GM23338 (cell line): ENCODE measurements around the gene PACC1. TPM values are rescaled to one million over a fixed set of nuclear protein-coding genes. Genes with fewer than 3 reads are reported as not detected.

Experiments
- ATAC-seq: fragments of 200-7000 bp; cut with Tn5 transposase; 3 replicates; pipeline ENCODE4 v1.9.1; 2020
- DNase-seq: peaks from one replicate; pipeline ENCODE4 v3.0.0-alpha.2; 2015; ENCODE audit warnings: low spot score
- H2AFZ ChIP-seq: fragments of 200-600 bp; sonication (generic); 2 replicates; pipeline ENCODE4 v1.8.0; 2016; ENCODE audit warnings: antibody characterized with exemption, mild to moderate bottlenecking, moderate library complexity
- H3F3A ChIP-seq: fragments of 200-600 bp; sonication (generic); replicated peaks from 2 replicates; pipeline ENCODE4 v1.8.0; 2017; ENCODE audit warnings: antibody characterized with exemption, mixed run types, low read depth
- H3K27ac ChIP-seq: fragments of 200-600 bp; sonication (generic); 2 replicates; pipeline ENCODE4 v1.6.1; 2016; ENCODE audit warnings: low read depth
- H3K27me3 ChIP-seq: fragments of 200-600 bp; sonication (generic); 2 replicates; pipeline ENCODE4 v1.8.0; 2016; ENCODE audit warnings: mild to moderate bottlenecking, mixed run types, moderate library complexity; ENCODE audit not compliant: insufficient read depth
- H3K36me3 ChIP-seq: fragments of 200-600 bp; sonication (generic); 2 replicates; pipeline ENCODE4 v1.8.0; 2016; ENCODE audit warnings: mild to moderate bottlenecking; ENCODE audit not compliant: insufficient read depth
- H3K4me1 ChIP-seq: fragments of 200-600 bp; sonication (generic); 2 replicates; pipeline ENCODE4 v1.8.0; 2016; ENCODE audit warnings: mild to moderate bottlenecking, moderate library complexity; ENCODE audit not compliant: insufficient read depth
- H3K4me2 ChIP-seq: fragments of 200-600 bp; sonication (generic); 2 replicates; pipeline ENCODE4 v1.7.1; 2017; ENCODE audit warnings: mixed run types
- H3K4me3 ChIP-seq: fragments of 200-600 bp; sonication (generic); 2 replicates; pipeline ENCODE4 v1.6.1; 2016; ENCODE audit warnings: mixed run types
- H3K79me2 ChIP-seq: fragments of 200-600 bp; sonication (generic); replicated peaks from 2 replicates; pipeline ENCODE4 v1.8.0; 2017; ENCODE audit warnings: mild to moderate bottlenecking; ENCODE audit not compliant: insufficient read depth
- H3K9me2 ChIP-seq: fragments of 200-600 bp; sonication (generic); 2 replicates; pipeline ENCODE4 v1.8.0; 2017; ENCODE audit not compliant: insufficient read depth
- H4K20me1 ChIP-seq: fragments of 200-600 bp; sonication (generic); replicated peaks from 2 replicates; pipeline ENCODE4 v1.8.0; 2017; ENCODE audit warnings: mild to moderate bottlenecking; ENCODE audit not compliant: insufficient read depth
- H3K27ac Mint-ChIP-seq: 2 replicates; pipeline ENCODE4 v1.8.0; 2020; ENCODE audit warnings: inconsistent platforms, mild to moderate bottlenecking, moderate library complexity, mixed read lengths
- H3K27me3 Mint-ChIP-seq: 3 replicates; pipeline ENCODE4 v1.8.0; 2022; ENCODE audit warnings: low read depth, mild to moderate bottlenecking, moderate library complexity, mixed read lengths, inconsistent platforms; ENCODE audit not compliant: insufficient read depth, poor library complexity
- H3K36me3 Mint-ChIP-seq: 3 replicates; pipeline ENCODE4 v1.8.0; 2021; ENCODE audit warnings: low read depth, mild to moderate bottlenecking, inconsistent platforms, moderate library complexity, mixed read lengths
- H3K4me1 Mint-ChIP-seq: 3 replicates; pipeline ENCODE4 v1.8.0; 2020; ENCODE audit warnings: mild to moderate bottlenecking, inconsistent platforms, mixed read lengths
- H3K4me3 Mint-ChIP-seq: 3 replicates; pipeline ENCODE4 v1.8.0; 2021; ENCODE audit warnings: moderate library complexity, mild to moderate bottlenecking, inconsistent platforms, mixed read lengths
- H3K9me3 Mint-ChIP-seq: 3 replicates; pipeline ENCODE4 v1.8.0; 2020; ENCODE audit warnings: moderate library complexity, mild to moderate bottlenecking, inconsistent platforms, mixed read lengths
- EZH2 ChIP-seq: fragments of 200-600 bp; sonication (generic); IDR thresholded peaks from one replicate; pipeline ENCODE4 v1.8.0; 2017; ENCODE audit warnings: antibody characterized with exemption, mild to moderate bottlenecking, low read depth; ENCODE audit not compliant: unreplicated experiment
- EZH2phosphoT487 ChIP-seq: fragments of 200-600 bp; sonication (generic); IDR thresholded peaks from one replicate; pipeline ENCODE4 v1.8.1; 2018; ENCODE audit warnings: antibody characterized with exemption; ENCODE audit not compliant: unreplicated experiment
- JUNB ChIP-seq: IDR thresholded peaks from one replicate; pipeline ENCODE4 v1.6.1; 2016; ENCODE audit warnings: antibody characterized with exemption; ENCODE audit not compliant: unreplicated experiment
- POLR2AphosphoS5 ChIP-seq: IDR thresholded peaks from 2 replicates; pipeline ENCODE4 v1.6.1; 2016; ENCODE audit warnings: antibody characterized with exemption, low read depth
- ZNF114 ChIP-seq: fragments of 250-450 bp; sonication (Bioruptor Pico); IDR thresholded peaks from 2 replicates; pipeline ENCODE4 v1.5.0; 2020; ENCODE audit warnings: mild to moderate bottlenecking, moderate library complexity
- ZNF331 ChIP-seq: fragments of 250-450 bp; sonication (Bioruptor Pico); IDR thresholded peaks from 2 replicates; pipeline ENCODE4 v1.5.0; 2020; ENCODE audit warnings: low read depth, mild to moderate bottlenecking, moderate library complexity
- polyA plus RNA-seq: library from polyadenylated mRNA; unstranded; fragments of >200 nt; fragmentation: Nextera tagmentation; extraction: Ambion mirVana; gene quantifications from 2 replicates; pipeline ENCODE4 v1.2.1, GENCODE V29; 2016
- total RNA-seq: library from RNA; depleted of rRNA; stranded (reverse); fragments of >200 nt; shearing (Covaris generic); gene quantifications from 2 replicates; pipeline ENCODE4 v1.2.3, GENCODE V29; 2014
- TF ChIP-seq, protein P1 (sequence below): IDR thresholded peaks from one replicate; pipeline ENCODE4 v1.6.1; 2018; ENCODE audit warnings: antibody characterized with exemption; ENCODE audit not compliant: unreplicated experiment
- TF ChIP-seq, protein P2 (sequence below), 2 experiments: fragments of 200-600 bp in 1 of 2; sonication (generic) in 1 of 2; conservative IDR thresholded peaks; 2 replicates each; pipeline versions ENCODE4 v1.5.1 to v1.6.1; 2016 to 2017; ENCODE audit warnings: antibody characterized with exemption in 2 of 2, low read depth in 2 of 2, mild to moderate bottlenecking in 2 of 2, moderate library complexity in 1 of 2

The PACC1 gene
- total and polyA plus RNA-seq, 2 experiments from 2014 or later = 17.1 to 18.0 TPM

DNA sequence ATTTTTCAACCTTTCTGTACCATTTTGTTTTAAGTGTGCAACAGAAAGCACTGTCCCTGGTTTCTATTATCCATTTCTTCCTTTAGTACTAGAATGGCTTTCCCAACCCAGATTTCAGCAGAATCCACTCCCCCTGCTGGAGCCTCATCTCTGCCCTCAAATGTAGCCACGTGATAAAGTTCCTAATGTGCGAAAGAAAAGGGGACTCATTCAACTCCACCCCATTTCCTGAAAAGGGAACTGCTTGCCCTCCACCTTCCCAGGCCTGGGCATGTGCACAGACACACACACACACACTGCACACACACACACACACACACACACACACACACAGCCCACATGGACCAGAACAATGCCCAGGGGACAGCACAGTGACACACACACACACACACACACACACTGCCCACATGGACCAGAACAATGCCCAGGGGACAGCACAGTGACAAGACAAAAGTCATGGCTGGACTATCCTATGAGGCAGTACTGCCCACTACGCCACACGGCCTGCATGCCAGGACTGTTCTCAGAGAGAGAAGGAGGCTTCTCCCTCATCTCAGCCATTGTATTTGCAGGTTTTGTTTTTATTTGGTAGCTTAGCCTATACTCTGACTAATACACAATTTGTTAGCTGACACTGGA, 33.2 kb downstream of the PACC1 start:
- Histone ChIP-seq H3F3A (no peaks in the 10 kb centered on the region), H3K9me2 (no peaks in the 10 kb centered on the region), H3K4me2 (no peak overlapping the region), H3K4me1 (no peaks in the 10 kb centered on the region), H2AFZ (no peak overlapping the region), H3K27me3 (no peaks in the 10 kb centered on the region), H3K27ac (no peak overlapping the region), H3K4me3 (no peak overlapping the region), H3K79me2 (no peaks in the 10 kb centered on the region), H3K36me3 (peaks cover 10% of the 10 kb centered on the region; the same call in 1 of the 2 replicates), H4K20me1 (no peaks in the 10 kb centered on the region)
- TF ChIP-seq POLR2AphosphoS5 (no peak), EZH2 (no peak), ZNF331 (no peak), EZH2phosphoT487 (no peak), ZNF114 (CRISPR knock-in tag) (no peak)
- TF ChIP-seq, protein P1, sequence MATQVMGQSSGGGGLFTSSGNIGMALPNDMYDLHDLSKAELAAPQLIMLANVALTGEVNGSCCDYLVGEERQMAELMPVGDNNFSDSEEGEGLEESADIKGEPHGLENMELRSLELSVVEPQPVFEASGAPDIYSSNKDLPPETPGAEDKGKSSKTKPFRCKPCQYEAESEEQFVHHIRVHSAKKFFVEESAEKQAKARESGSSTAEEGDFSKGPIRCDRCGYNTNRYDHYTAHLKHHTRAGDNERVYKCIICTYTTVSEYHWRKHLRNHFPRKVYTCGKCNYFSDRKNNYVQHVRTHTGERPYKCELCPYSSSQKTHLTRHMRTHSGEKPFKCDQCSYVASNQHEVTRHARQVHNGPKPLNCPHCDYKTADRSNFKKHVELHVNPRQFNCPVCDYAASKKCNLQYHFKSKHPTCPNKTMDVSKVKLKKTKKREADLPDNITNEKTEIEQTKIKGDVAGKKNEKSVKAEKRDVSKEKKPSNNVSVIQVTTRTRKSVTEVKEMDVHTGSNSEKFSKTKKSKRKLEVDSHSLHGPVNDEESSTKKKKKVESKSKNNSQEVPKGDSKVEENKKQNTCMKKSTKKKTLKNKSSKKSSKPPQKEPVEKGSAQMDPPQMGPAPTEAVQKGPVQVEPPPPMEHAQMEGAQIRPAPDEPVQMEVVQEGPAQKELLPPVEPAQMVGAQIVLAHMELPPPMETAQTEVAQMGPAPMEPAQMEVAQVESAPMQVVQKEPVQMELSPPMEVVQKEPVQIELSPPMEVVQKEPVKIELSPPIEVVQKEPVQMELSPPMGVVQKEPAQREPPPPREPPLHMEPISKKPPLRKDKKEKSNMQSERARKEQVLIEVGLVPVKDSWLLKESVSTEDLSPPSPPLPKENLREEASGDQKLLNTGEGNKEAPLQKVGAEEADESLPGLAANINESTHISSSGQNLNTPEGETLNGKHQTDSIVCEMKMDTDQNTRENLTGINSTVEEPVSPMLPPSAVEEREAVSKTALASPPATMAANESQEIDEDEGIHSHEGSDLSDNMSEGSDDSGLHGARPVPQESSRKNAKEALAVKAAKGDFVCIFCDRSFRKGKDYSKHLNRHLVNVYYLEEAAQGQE = no peak
- peaks cover 6% of the 10 kb centered on the region for H3K27me3 Mint-ChIP-seq
- H3K9me3 Mint-ChIP-seq = no peaks in the 10 kb centered on the region
- no peak overlapping the region for H3K4me3 Mint-ChIP-seq
- peak overlapping the region; percentile 20; the same call in 1 of the 2 replicates for H3K27ac Mint-ChIP-seq
- H3K36me3 Mint-ChIP-seq = peaks cover 72% of the 10 kb centered on the region
- peaks cover 6% of the 10 kb centered on the region; the same call in 2 of the 3 replicates for H3K4me1 Mint-ChIP-seq
- no peak for ATAC-seq
- DNase-seq = no peak

DNA sequence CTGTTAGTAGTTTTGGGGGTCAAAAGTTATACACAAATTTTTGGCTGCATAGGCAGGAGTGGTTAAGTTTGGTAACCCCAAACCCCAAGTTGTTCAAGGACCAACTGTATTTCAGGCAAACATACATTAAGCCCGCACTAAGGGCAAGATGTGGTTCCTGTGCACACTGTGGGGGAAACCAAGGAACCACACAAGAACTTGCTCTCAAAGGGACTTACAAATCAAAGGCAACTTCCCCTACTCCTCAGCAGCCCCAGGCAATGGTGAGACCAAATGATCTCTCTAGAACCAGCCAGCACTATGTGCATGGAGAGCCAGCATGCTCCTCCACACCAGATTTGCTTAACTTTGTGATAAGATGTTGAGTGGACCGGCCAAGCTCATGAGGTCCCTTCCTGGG, 35.3 kb downstream of the PACC1 start:
- H3K27me3 ChIP-seq = no peaks in the 10 kb centered on the region
- H3K4me3 ChIP-seq = no peak overlapping the region
- H3K9me2 ChIP-seq = no peaks in the 10 kb centered on the region
- no peaks in the 10 kb centered on the region; the same call in none of the 2 replicates for H4K20me1 ChIP-seq
- H3K36me3 ChIP-seq = peaks cover 4% of the 10 kb centered on the region; the same call in 1 of the 2 replicates
- H3F3A ChIP-seq = 0 out of 2 replicates have a peak, but pooled peaks cover 3% of the 10 kb centered on the region
- Mint-ChIP-seq H3K27me3 (peaks cover 3% of the 10 kb centered on the region), H3K36me3 (peaks cover 64% of the 10 kb centered on the region), H3K4me3 (no peak overlapping the region), H3K9me3 (no peaks in the 10 kb centered on the region), H3K4me1 (peaks cover 6% of the 10 kb centered on the region; the same call in 2 of the 3 replicates), H3K27ac (no peak overlapping the region)
- no peak overlapping the region for H3K27ac ChIP-seq
- no peak overlapping the region for H2AFZ ChIP-seq
- DNase-seq (no peak), ATAC-seq (no peak)
- H3K79me2 ChIP-seq = no peaks in the 10 kb centered on the region
- no peak overlapping the region for H3K4me2 ChIP-seq
- H3K4me1 ChIP-seq = no peaks in the 10 kb centered on the region
- TF ChIP-seq, protein P2, sequence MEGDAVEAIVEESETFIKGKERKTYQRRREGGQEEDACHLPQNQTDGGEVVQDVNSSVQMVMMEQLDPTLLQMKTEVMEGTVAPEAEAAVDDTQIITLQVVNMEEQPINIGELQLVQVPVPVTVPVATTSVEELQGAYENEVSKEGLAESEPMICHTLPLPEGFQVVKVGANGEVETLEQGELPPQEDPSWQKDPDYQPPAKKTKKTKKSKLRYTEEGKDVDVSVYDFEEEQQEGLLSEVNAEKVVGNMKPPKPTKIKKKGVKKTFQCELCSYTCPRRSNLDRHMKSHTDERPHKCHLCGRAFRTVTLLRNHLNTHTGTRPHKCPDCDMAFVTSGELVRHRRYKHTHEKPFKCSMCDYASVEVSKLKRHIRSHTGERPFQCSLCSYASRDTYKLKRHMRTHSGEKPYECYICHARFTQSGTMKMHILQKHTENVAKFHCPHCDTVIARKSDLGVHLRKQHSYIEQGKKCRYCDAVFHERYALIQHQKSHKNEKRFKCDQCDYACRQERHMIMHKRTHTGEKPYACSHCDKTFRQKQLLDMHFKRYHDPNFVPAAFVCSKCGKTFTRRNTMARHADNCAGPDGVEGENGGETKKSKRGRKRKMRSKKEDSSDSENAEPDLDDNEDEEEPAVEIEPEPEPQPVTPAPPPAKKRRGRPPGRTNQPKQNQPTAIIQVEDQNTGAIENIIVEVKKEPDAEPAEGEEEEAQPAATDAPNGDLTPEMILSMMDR (conservative IDR thresholded peaks at IDR 0.05; ENCODE audit: low read depth in 2 of 2) = no peak
- TF ChIP-seq JUNB = no peak
